IMR-90 (cell line): Measurements from ENCODE around the gene POLR1A. TPM values are rescaled to one million over a fixed set of nuclear protein-coding genes. Genes with fewer than 3 reads are reported as not detected.

Experiments used
- ATAC-seq: fragments of 200-7000 bp; cut with Tn5 transposase; 2 replicates; pipeline ENCODE4 v1.9.1; 2020; ENCODE audit warnings: low read depth, mild to moderate bottlenecking, moderate library complexity
- BruUV-seq: library from RNA; stranded (reverse); fragments of 400-500 nt; replicated peaks from 2 replicates; lab custom pipeline; 2021; lab: Mats Ljungman, UMichigan
- CTCF ChIA-PET: fragments of 300-600 bp; formaldehyde crosslinking; extraction: SDS; loops from one replicate; lab custom pipeline; 2021; ENCODE audit warnings: antibody characterized with exemption; lab: Yijun Ruan, JAX
- POLR2A ChIA-PET: fragments of 300-600 bp; sonication (Branson Sonifier 250); formaldehyde crosslinking; loops from one replicate; lab custom pipeline; 2022; ENCODE audit warnings: antibody characterized with exemption; ENCODE audit not compliant: unreplicated experiment; lab: Charles Lee
- DNase-seq: peaks from one replicate; pipeline ENCODE4 v3.0.0; 2013
- H2AFZ ChIP-seq: replicated peaks from 2 replicates; pipeline ENCODE3; 2013; ENCODE audit warnings: low read length, mild to moderate bottlenecking; ENCODE audit not compliant: poor library complexity
- H2AK5ac ChIP-seq: 2 replicates; pipeline ENCODE4 v1.6.1; 2013; ENCODE audit warnings: low read depth, low read length, inconsistent platforms
- H2AK9ac ChIP-seq: replicated peaks from 2 replicates; pipeline ENCODE3; 2013; ENCODE audit warnings: mild to moderate bottlenecking, low read depth, low read length, moderate library complexity; ENCODE audit not compliant: poor library complexity
- H2BK120ac ChIP-seq: 2 replicates; pipeline ENCODE4 v1.6.1; 2013; ENCODE audit warnings: low read depth, low read length, inconsistent platforms
- H2BK15ac ChIP-seq: 3 replicates; pipeline ENCODE4 v1.6.1; 2013; ENCODE audit warnings: low read depth, low read length, inconsistent platforms
- H2BK20ac ChIP-seq: 2 replicates; pipeline ENCODE4 v1.6.1; 2013; ENCODE audit warnings: low read depth, mild to moderate bottlenecking, inconsistent platforms, low read length, moderate library complexity
- H2BK5ac ChIP-seq: 2 replicates; pipeline ENCODE4 v1.6.1; 2013; ENCODE audit warnings: mild to moderate bottlenecking, low read depth, low read length, inconsistent platforms; ENCODE audit not compliant: poor library complexity, severe bottlenecking
- H3K14ac ChIP-seq: replicated peaks from 2 replicates; pipeline ENCODE4 v1.6.1; 2013; ENCODE audit warnings: low read depth, low read length, inconsistent platforms
- H3K18ac ChIP-seq: 2 replicates; pipeline ENCODE4 v1.6.1; 2013; ENCODE audit warnings: low read depth, low read length, control low read depth
- H3K23ac ChIP-seq: 2 replicates; pipeline ENCODE4 v1.6.1; 2013; ENCODE audit warnings: low read depth, low read length, inconsistent platforms
- H3K27ac ChIP-seq: 2 replicates; pipeline ENCODE4 v1.5.1; 2013; ENCODE audit warnings: mild to moderate bottlenecking, control low read depth, low read length; ENCODE audit not compliant: insufficient read depth
- H3K27me3 ChIP-seq: 2 replicates; pipeline ENCODE4 v1.6.1; 2013; ENCODE audit warnings: low read length; ENCODE audit not compliant: control insufficient read depth, insufficient read depth
- H3K36me3 ChIP-seq: 2 replicates; pipeline ENCODE4 v1.6.1; 2013; ENCODE audit warnings: low read length, mixed read lengths; ENCODE audit not compliant: control insufficient read depth, insufficient read depth
- H3K4ac ChIP-seq: 2 replicates; pipeline ENCODE4 v1.6.1; 2013; ENCODE audit warnings: low read depth, low read length, inconsistent platforms
- H3K4me1 ChIP-seq: 2 replicates; pipeline ENCODE4 v1.6.1; 2013; ENCODE audit warnings: low read length, mixed read lengths; ENCODE audit not compliant: control insufficient read depth, insufficient read depth
- H3K4me2 ChIP-seq: 2 replicates; pipeline ENCODE4 v1.6.1; 2013; ENCODE audit warnings: low read depth, mild to moderate bottlenecking, control low read depth, low read length, moderate library complexity
- H3K4me3 ChIP-seq: 2 replicates; pipeline ENCODE4 v1.5.1; 2013; ENCODE audit warnings: low read depth, mild to moderate bottlenecking, control low read depth, low read length, moderate library complexity; ENCODE audit not compliant: insufficient read depth
- H3K56ac ChIP-seq: 2 replicates; pipeline ENCODE4 v1.6.1; 2013; ENCODE audit warnings: low read length, inconsistent platforms; ENCODE audit not compliant: insufficient read depth; ENCODE audit errors: extremely low read depth
- H3K79me1 ChIP-seq, 2 experiments: 2 replicates each; pipeline ENCODE4 v1.6.1; 2013; ENCODE audit warnings: low read length in 2 of 2, inconsistent platforms in 1 of 2, low read depth in 1 of 2
- H3K9ac ChIP-seq: 2 replicates; pipeline ENCODE4 v1.6.1; 2013; ENCODE audit warnings: low read depth, low read length, control low read depth
- H3K9me1 ChIP-seq: 2 replicates; pipeline ENCODE4 v1.6.1; 2013; ENCODE audit warnings: low read length, inconsistent platforms; ENCODE audit not compliant: insufficient read depth
- H3K9me3 ChIP-seq: 2 replicates; pipeline ENCODE4 v1.6.1; 2013; ENCODE audit warnings: low read length; ENCODE audit not compliant: control insufficient read depth, insufficient read depth
- H4K20me1 ChIP-seq: 2 replicates; pipeline ENCODE4 v1.6.1; 2013; ENCODE audit warnings: low read length, inconsistent platforms; ENCODE audit not compliant: insufficient read depth
- H4K5ac ChIP-seq: 2 replicates; pipeline ENCODE4 v1.6.1; 2013; ENCODE audit warnings: mild to moderate bottlenecking, low read depth, low read length, control low read depth
- H4K8ac ChIP-seq, 2 experiments: 2 replicates each; pipeline ENCODE4 v1.6.1; 2013; ENCODE audit warnings: low read depth in 2 of 2, low read length in 2 of 2, control low read depth in 1 of 2, inconsistent platforms in 1 of 2
- H4K91ac ChIP-seq: 2 replicates; pipeline ENCODE4 v1.6.1; 2013; ENCODE audit warnings: low read depth, low read length, inconsistent platforms; ENCODE audit not compliant: insufficient read depth
- MAZ ChIP-seq: IDR thresholded peaks from 2 replicates; pipeline ENCODE4 v1.6.1; 2012; ENCODE audit warnings: low read depth, mild to moderate bottlenecking, low read length, improper control_type of control experiment, moderate library complexity, borderline replicate concordance
- WGBS, 2 experiments: methylation state at CpG; one replicate each; pipeline versions ENCODE4 v1.1.5 to v1.1.7; 2013; ENCODE audit warnings: missing lambda C conversion rate in 2 of 2; ENCODE audit not compliant: insufficient read length in 1 of 2; ENCODE audit errors: extremely low coverage in 2 of 2; 5-methylcytosine and 5-hydroxymethylcytosine counted together
- dilution Hi-C: fragments of 300-500 bp; cut with HindIII; formaldehyde crosslinking; loops from one replicate; pipeline ENCODE4 v1.14.3; 2018; ENCODE audit warnings: low sequenced_read_pairs; ENCODE audit not compliant: unreplicated experiment
- in situ Hi-C: fragments of 300-500 bp; cut with MboI; formaldehyde crosslinking; loops from 3 replicates; pipeline ENCODE4 v1.14.3; 2019; ENCODE audit warnings: low sequenced_read_pairs, inconsistent platforms, mixed read lengths
- intact Hi-C: fragments of 100-400 bp; cut with micrococcal nuclease; formaldehyde crosslinking; loops from 2 replicates; pipeline ENCODE4 v1.10.0; 2022
- polyA plus RNA-seq, 3 experiments: library from polyadenylated mRNA; depleted of rRNA; stranded (reverse); fragments of >200 nt; gene quantifications; 2 replicates each; pipeline ENCODE4 v1.2.3, GENCODE V29; 2012; ENCODE audit warnings: low replicate concordance in 1 of 3
- total RNA-seq: library from RNA; depleted of rRNA; stranded (reverse); fragments of >200 nt; gene quantifications from 2 replicates; pipeline ENCODE4 v1.2.3, GENCODE V29; 2012

The POLR1A gene
- total and polyA plus RNA-seq, 2 of the 4 experiments (the other 2 are of a cell fraction): 7.6 to 27.4 TPM

- Histone ChIP-seq H4K5ac (no peak overlapping the region), H3K14ac (no peak overlapping the region), H3K4me3 (no peak overlapping the region), H3K27me3 (no peaks in the 10 kb centered on the region), H3K56ac (no peak overlapping the region), H2BK5ac (no peak overlapping the region), H2AFZ (no peak overlapping the region), H2BK15ac (no peak overlapping the region), H3K4ac (no peak overlapping the region), H3K79me1 (peaks cover 0 to 2% of the 10 kb centered on the region in 2 experiments; a peak in 1 of 4 replicates), H3K9me1 (peaks cover 6% of the 10 kb centered on the region; the same call in 1 of the 2 replicates), H3K36me3 (peaks cover 63% of the 10 kb centered on the region), H3K27ac (no peak overlapping the region), H2BK20ac (no peak overlapping the region), H4K91ac (no peak overlapping the region), H3K9me3 (no peaks in the 10 kb centered on the region), H4K20me1 (no peaks in the 10 kb centered on the region), H3K18ac (no peak overlapping the region), H3K9ac (no peak overlapping the region), H4K8ac (no peak overlapping the region), H2BK120ac (no peak overlapping the region), H3K23ac (no peak overlapping the region), H3K4me1 (peaks cover 6% of the 10 kb centered on the region), H3K4me2 (no peak overlapping the region), H2AK5ac (no peak overlapping the region), H2AK9ac (no peak overlapping the region)
- intact Hi-C loops (no loop called here), dilution Hi-C loops (no loop called here), in situ Hi-C loops (no loop called here)
- no peak for ATAC-seq
- no peak for TF ChIP-seq MAZ
- DNase-seq: no peak
- no CpG with 5 or more reads among the region's 1 CpG for WGBS, 2 experiments
- CTCF ChIA-PET: interaction anchor here (0.6 kb wide), 1 partner anchor 109 kb away, joined by 11 read pairs; no protein-coding TSS in a partner anchor
- BruUV-seq: no TSS peak
- POLR2A ChIA-PET: no interaction called here
These were observed 56.2 kb downstream of the POLR1A start for GRCh38 chr2:86049529-86049928.
